ENCODE measurements around the gene YIPF2.

DNA sequence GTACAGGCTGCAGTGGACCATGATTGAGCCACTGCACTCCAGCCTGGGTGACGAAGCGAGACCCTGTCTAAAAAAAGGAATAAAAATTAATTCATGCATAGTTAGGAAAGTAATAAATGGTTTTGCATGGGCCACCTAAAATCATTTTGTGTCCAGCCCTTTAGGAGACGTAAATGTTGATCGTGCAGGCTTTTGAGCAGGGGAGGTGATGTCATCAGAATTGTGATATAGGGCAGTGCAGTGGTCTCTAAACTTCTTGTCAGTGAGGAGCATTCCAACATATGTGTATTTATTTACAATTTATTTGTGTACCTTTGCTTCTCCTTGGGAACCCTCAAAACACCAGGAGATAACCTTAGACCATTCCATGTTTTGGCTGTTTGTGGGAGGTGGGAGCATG, 35.4 kb upstream of the YIPF2 start:
- TF ChIP-seq, protein P1, sequence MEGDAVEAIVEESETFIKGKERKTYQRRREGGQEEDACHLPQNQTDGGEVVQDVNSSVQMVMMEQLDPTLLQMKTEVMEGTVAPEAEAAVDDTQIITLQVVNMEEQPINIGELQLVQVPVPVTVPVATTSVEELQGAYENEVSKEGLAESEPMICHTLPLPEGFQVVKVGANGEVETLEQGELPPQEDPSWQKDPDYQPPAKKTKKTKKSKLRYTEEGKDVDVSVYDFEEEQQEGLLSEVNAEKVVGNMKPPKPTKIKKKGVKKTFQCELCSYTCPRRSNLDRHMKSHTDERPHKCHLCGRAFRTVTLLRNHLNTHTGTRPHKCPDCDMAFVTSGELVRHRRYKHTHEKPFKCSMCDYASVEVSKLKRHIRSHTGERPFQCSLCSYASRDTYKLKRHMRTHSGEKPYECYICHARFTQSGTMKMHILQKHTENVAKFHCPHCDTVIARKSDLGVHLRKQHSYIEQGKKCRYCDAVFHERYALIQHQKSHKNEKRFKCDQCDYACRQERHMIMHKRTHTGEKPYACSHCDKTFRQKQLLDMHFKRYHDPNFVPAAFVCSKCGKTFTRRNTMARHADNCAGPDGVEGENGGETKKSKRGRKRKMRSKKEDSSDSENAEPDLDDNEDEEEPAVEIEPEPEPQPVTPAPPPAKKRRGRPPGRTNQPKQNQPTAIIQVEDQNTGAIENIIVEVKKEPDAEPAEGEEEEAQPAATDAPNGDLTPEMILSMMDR (conservative IDR thresholded peaks at IDR 0.05; ENCODE audit: low read depth, low read length) = no peak
- TF ChIP-seq EZH2 (IDR thresholded peaks at IDR 0.05; ENCODE audit: low read length, unreplicated experiment) (no peak), EZH2phosphoT487 (IDR thresholded peaks at IDR 0.05; ENCODE audit: borderline replicate concordance, low read length) (no peak)

All from PC-3 (cell line).